ENCODE results near the gene ICAM5. TPM values are rescaled to one million over a fixed set of nuclear protein-coding genes. Genes with fewer than 3 reads are reported as not detected.
A peak's percentile ranks its signal among the peaks of the same experiment; 100 is the strongest.

Gene ICAM5
- total and polyA plus RNA-seq, 9 of the 15 experiments (the other 6 are each of a cell fraction or from before 2014, with no cell fraction given), result 0.10 to 114 (median 13.7) TPM

GRCh38 chr19:10251792-10252694 is 37.7 kb upstream of the ICAM5 start, which contains the start of gene MRPL4 (continued):
- TF ChIP-seq MAZ (CRISPR knock-in tag; conservative IDR thresholded peaks at IDR 0.05 in 1 of 2, IDR thresholded peaks at IDR 0.05 in 1 of 2) (peak; percentile 87 to 90), HLTF (IDR thresholded peaks at IDR 0.05) (peak; percentile 65; the same call in 1 of the 2 replicates), ERF (CRISPR knock-in tag; IDR thresholded peaks at IDR 0.05) (peak; percentile 59; the same call in 1 of the 2 replicates), STAT5B (CRISPR knock-in tag; IDR thresholded peaks at IDR 0.05) (no peak), ZNF436 (CRISPR knock-in tag; IDR thresholded peaks at IDR 0.05) (no peak), KDM2B (CRISPR knock-in tag; IDR thresholded peaks at IDR 0.05) (peak; percentile 83), EP400 (IDR thresholded peaks at IDR 0.05) (peak; percentile 98), RBBP5 (IDR thresholded peaks at IDR 0.05; ENCODE audit: borderline replicate concordance, insufficient read depth, low read length, poor library complexity, severe bottlenecking) (peak; percentile 92), ZNF134 (CRISPR knock-in tag; conservative IDR thresholded peaks at IDR 0.05) (no peak), ZNF511 (CRISPR knock-in tag; IDR thresholded peaks at IDR 0.05) (peak; percentile 77), ZNF785 (CRISPR knock-in tag; IDR thresholded peaks at IDR 0.05) (no peak), PRMT5 (CRISPR knock-in tag; IDR thresholded peaks at IDR 0.05) (0 out of 2 replicates have a peak, but pooled peaks have one; percentile 9), RBM34 (IDR thresholded peaks at IDR 0.05; ENCODE audit: borderline replicate concordance, insufficient read depth, low read length) (no peak), MAFK (IDR thresholded peaks at IDR 0.05; ENCODE audit: low read length) (no peak), ZNF384 (IDR thresholded peaks at IDR 0.05; ENCODE audit: low read depth, low read length) (no peak), HDAC6 (IDR thresholded peaks at IDR 0.05; ENCODE audit: low read depth, low read length) (no peak), KAT2B (IDR thresholded peaks at IDR 0.05; ENCODE audit: low read depth, low read length) (no peak), HDAC3 (IDR thresholded peaks at IDR 0.05; ENCODE audit: borderline replicate concordance, partially characterized antibody) (no peak), MAFG (tag; conservative IDR thresholded peaks at IDR 0.05) (no peak), RHOXF2B (CRISPR knock-in tag; conservative IDR thresholded peaks at IDR 0.05) (no peak)
- TF ChIP-seq, protein P1, sequence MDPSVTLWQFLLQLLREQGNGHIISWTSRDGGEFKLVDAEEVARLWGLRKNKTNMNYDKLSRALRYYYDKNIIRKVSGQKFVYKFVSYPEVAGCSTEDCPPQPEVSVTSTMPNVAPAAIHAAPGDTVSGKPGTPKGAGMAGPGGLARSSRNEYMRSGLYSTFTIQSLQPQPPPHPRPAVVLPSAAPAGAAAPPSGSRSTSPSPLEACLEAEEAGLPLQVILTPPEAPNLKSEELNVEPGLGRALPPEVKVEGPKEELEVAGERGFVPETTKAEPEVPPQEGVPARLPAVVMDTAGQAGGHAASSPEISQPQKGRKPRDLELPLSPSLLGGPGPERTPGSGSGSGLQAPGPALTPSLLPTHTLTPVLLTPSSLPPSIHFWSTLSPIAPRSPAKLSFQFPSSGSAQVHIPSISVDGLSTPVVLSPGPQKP (CRISPR knock-in tag; IDR thresholded peaks at IDR 0.05), result no peak
- TF ChIP-seq, protein P2, sequence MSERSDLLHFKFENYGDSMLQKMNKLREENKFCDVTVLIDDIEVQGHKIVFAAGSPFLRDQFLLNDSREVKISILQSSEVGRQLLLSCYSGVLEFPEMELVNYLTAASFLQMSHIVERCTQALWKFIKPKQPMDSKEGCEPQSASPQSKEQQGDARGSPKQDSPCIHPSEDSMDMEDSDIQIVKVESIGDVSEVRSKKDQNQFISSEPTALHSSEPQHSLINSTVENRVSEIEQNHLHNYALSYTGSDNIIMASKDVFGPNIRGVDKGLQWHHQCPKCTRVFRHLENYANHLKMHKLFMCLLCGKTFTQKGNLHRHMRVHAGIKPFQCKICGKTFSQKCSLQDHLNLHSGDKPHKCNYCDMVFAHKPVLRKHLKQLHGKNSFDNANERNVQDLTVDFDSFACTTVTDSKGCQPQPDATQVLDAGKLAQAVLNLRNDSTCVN (CRISPR knock-in tag; IDR thresholded peaks at IDR 0.05), result no peak
- TF ChIP-seq, protein P3, sequence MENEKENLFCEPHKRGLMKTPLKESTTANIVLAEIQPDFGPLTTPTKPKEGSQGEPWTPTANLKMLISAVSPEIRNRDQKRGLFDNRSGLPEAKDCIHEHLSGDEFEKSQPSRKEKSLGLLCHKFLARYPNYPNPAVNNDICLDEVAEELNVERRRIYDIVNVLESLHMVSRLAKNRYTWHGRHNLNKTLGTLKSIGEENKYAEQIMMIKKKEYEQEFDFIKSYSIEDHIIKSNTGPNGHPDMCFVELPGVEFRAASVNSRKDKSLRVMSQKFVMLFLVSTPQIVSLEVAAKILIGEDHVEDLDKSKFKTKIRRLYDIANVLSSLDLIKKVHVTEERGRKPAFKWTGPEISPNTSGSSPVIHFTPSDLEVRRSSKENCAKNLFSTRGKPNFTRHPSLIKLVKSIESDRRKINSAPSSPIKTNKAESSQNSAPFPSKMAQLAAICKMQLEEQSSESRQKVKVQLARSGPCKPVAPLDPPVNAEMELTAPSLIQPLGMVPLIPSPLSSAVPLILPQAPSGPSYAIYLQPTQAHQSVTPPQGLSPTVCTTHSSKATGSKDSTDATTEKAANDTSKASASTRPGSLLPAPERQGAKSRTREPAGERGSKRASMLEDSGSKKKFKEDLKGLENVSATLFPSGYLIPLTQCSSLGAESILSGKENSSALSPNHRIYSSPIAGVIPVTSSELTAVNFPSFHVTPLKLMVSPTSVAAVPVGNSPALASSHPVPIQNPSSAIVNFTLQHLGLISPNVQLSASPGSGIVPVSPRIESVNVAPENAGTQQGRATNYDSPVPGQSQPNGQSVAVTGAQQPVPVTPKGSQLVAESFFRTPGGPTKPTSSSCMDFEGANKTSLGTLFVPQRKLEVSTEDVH (IDR thresholded peaks at IDR 0.05; ENCODE audit: low read depth, partially characterized antibody), result peak; percentile 91

Measured in K562 (cell line).